Endothelial cell of coronary artery (primary cell): ENCODE data around the gene HMGB3. TPM values are rescaled to one million over a fixed set of nuclear protein-coding genes. Genes with fewer than 3 reads are reported as not detected.

Experiments
- total RNA-seq: library from RNA; depleted of rRNA; stranded (reverse); fragments of >200 nt; gene quantifications from 2 replicates; pipeline ENCODE4 v1.2.3, GENCODE V29; 2014

HMGB3 gene
- 16.8 and 35.4 TPM in 2 replicates for total RNA-seq

DNA sequence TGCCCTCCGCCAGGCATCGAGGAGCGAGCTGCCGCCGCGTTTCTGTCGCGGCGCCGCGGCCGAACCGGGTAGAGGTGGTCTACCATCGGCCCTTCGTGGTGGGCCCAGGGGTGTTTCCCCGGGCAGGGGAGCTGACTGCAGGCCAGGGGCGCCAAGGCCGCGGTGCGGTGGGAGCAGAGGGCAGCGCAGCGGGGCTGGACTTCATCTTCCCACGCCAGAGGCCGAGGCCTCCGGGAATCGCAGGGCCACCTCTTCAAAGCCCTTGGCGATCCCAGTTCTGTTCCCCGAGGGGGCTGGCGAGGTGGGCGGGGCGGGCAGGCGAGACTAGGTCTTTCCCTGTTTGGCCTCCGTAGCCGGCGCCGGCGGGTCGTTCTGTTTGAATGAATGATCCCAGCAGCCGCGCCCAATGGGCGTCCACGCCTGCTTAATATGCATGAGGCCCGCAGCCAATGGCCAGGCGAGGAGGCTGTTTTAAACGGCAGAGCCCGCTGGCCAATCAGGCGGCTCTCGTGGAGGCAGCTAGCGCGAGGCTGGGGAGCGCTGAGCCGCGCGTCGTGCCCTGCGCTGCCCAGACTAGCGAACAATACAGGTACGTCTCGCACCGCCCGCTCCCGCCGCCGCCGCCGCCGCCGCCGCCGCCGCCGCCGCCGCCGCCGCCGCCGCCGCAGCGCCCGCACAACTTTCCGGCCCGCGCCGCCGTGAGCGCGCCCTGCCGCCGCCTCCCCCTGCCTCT is at the start of gene HMGB3:
HMGB3 (plus strand) TSS at position 548 of the 733 bp plus-strand sequence. CDS start 2,265 bp downstream, outside the sequence.

Other genes starting within 250 kb of the HMGB3 start
- gene CD99L2, start 84.7 kb upstream of the HMGB3 start, total RNA-seq: 23.5 and 24.0 TPM in 2 replicates
- not detected in 2 replicates for gene GPR50, start 193.2 kb downstream of the HMGB3 start, total RNA-seq